ENCODE measurements around the gene CEP89. TPM values are rescaled to one million over a fixed set of nuclear protein-coding genes. Genes with fewer than 3 reads are reported as not detected.

Gene CEP89
- polyA plus RNA-seq, 1 experiment: 18.3 TPM

DNA sequence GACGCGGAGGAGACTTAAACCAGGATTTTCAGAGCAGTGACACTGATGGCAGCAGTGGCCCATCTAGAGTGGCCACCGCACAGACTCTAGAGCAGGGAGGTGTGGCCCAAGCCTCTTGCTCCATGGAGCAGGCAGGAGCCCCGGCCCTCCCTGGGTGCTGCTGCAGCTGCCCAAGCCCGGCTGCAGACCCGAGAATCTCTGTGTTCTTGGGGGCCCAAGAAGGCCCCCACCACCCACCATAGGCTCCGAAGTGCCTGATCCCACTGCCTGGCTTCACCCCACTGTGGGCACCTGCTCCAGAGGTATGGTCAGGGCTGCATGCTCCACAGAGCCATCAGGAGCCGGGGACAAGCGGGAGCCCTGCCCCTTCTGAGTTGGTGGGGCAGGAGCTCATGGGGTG is 36.1 kb downstream of the CEP89 start:
- ChIA-PET POLR2A (no interaction called here), CTCF (no interaction called here)
- DNase-seq (ENCODE audit: low read depth): no peak
- Histone ChIP-seq H3K4me3 (ENCODE audit: low read depth, low read length) (no peak overlapping the region), H3K27me3 (ENCODE audit: control insufficient read depth, insufficient read depth, low read length) (no peaks in the 10 kb centered on the region), H3K36me3 (ENCODE audit: control insufficient read depth, insufficient read depth, low read length) (peaks cover 10% of the 10 kb centered on the region)
- TF ChIP-seq, protein P1, sequence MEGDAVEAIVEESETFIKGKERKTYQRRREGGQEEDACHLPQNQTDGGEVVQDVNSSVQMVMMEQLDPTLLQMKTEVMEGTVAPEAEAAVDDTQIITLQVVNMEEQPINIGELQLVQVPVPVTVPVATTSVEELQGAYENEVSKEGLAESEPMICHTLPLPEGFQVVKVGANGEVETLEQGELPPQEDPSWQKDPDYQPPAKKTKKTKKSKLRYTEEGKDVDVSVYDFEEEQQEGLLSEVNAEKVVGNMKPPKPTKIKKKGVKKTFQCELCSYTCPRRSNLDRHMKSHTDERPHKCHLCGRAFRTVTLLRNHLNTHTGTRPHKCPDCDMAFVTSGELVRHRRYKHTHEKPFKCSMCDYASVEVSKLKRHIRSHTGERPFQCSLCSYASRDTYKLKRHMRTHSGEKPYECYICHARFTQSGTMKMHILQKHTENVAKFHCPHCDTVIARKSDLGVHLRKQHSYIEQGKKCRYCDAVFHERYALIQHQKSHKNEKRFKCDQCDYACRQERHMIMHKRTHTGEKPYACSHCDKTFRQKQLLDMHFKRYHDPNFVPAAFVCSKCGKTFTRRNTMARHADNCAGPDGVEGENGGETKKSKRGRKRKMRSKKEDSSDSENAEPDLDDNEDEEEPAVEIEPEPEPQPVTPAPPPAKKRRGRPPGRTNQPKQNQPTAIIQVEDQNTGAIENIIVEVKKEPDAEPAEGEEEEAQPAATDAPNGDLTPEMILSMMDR (IDR thresholded peaks at IDR 0.05; ENCODE audit: insufficient read depth, low read depth, low read length): no peak

- CTCF ChIA-PET: interaction anchor here (1.2 kb wide), 1 partner anchor 15 kb away, joined by 3 read pairs; no protein-coding TSS in a partner anchor
- no peak overlapping the region for H3K4me3 ChIP-seq (ENCODE audit: low read depth, low read length)
- peaks cover 12% of the 10 kb centered on the region for H3K36me3 ChIP-seq (ENCODE audit: control insufficient read depth, insufficient read depth, low read length)
- DNase-seq (ENCODE audit: low read depth): no peak
- H3K27me3 ChIP-seq (ENCODE audit: control insufficient read depth, insufficient read depth, low read length): no peaks in the 10 kb centered on the region
- TF ChIP-seq, protein P1 (IDR thresholded peaks at IDR 0.05; ENCODE audit: insufficient read depth, low read depth, low read length): no peak
- POLR2A ChIA-PET: no interaction called here
Measured at GRCh38 chr19:32933571-32933970, 38.2 kb downstream of the CEP89 start.

- H3K36me3 ChIP-seq (ENCODE audit: control insufficient read depth, insufficient read depth, low read length): peaks cover 10% of the 10 kb centered on the region
- H3K4me3 ChIP-seq (ENCODE audit: low read depth, low read length): no peak overlapping the region
- no peaks in the 10 kb centered on the region for H3K27me3 ChIP-seq (ENCODE audit: control insufficient read depth, insufficient read depth, low read length)
- POLR2A ChIA-PET: interaction anchor here (0.7 kb wide), 1 partner anchor 64 kb away, joined by 13 read pairs; no protein-coding TSS in a partner anchor
- CTCF ChIA-PET: no interaction called here
- no peak for DNase-seq (ENCODE audit: low read depth)
- TF ChIP-seq, protein P1 (IDR thresholded peaks at IDR 0.05; ENCODE audit: insufficient read depth, low read depth, low read length): no peak
Measured at GRCh38 chr19:32930567-32930966, 41.2 kb downstream of the CEP89 start.

DNA sequence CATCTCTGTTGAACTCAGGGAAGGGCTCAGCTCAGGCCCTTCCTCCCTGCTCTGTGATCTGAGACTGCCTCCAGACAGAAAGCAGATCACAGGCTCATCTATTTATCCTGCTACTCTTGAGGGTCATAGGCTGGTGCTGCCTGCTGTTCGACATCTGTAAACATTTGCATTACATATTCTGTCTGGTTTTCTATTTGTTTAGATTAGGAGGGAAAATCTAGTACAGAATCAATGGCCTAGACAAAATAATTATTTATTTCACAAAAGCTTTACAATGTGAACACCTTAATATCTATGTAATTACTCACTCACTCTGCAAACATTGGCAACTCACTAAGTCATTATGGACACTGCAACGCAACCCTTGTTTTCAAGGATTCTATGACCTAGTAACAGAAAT is 43.0 kb downstream of the CEP89 start:
- DNase-seq (ENCODE audit: low read depth): no peak
- H3K4me3 ChIP-seq (ENCODE audit: low read depth, low read length): no peak overlapping the region
- TF ChIP-seq, protein P1 (IDR thresholded peaks at IDR 0.05; ENCODE audit: insufficient read depth, low read depth, low read length): no peak
- CTCF ChIA-PET: no interaction called here
- POLR2A ChIA-PET: no interaction called here
- no peaks in the 10 kb centered on the region for H3K27me3 ChIP-seq (ENCODE audit: control insufficient read depth, insufficient read depth, low read length)
- peaks cover 14% of the 10 kb centered on the region for H3K36me3 ChIP-seq (ENCODE audit: control insufficient read depth, insufficient read depth, low read length)

DNA sequence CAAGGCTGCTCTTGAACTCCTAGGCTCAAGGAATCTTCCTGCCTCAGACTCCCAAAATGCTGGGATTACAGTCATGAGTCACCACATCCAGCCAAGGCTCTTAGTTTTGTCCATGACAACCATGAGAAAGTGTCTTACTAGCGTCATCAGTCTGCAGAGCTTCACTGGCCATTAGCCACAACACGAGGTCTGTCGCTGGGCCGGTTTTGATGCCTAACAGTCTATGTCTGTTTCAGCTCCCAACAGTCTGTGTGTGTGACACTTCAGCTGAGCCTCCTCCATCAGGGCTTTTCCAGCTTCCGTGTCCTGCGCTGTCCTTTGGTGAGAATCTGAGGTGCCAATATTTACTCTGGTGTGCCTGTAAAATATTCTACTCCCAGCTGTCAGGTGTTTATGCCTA is 47.6 kb downstream of the CEP89 start:
- Histone ChIP-seq H3K36me3 (ENCODE audit: control insufficient read depth, insufficient read depth, low read length) (peaks cover 22% of the 10 kb centered on the region), H3K4me3 (ENCODE audit: low read depth, low read length) (no peak overlapping the region), H3K27me3 (ENCODE audit: control insufficient read depth, insufficient read depth, low read length) (no peaks in the 10 kb centered on the region)
- CTCF ChIA-PET: interaction anchor here (0.8 to 0.9 kb wide), 2 partner anchors 17 to 22 kb away, joined by 3 read pairs; no protein-coding TSS in a partner anchor
- no peak for DNase-seq (ENCODE audit: low read depth)
- TF ChIP-seq, protein P1 (IDR thresholded peaks at IDR 0.05; ENCODE audit: insufficient read depth, low read depth, low read length): no peak
- POLR2A ChIA-PET: no interaction called here

Data from BJ (cell line).